ENCODE data around the gene VANGL1. TPM values are rescaled to one million over a fixed set of nuclear protein-coding genes. Genes with fewer than 3 reads are reported as not detected.

Gene VANGL1
- total and polyA plus RNA-seq, 9 donors, result 1.8 to 11.0 (median 8.8) TPM

DNA sequence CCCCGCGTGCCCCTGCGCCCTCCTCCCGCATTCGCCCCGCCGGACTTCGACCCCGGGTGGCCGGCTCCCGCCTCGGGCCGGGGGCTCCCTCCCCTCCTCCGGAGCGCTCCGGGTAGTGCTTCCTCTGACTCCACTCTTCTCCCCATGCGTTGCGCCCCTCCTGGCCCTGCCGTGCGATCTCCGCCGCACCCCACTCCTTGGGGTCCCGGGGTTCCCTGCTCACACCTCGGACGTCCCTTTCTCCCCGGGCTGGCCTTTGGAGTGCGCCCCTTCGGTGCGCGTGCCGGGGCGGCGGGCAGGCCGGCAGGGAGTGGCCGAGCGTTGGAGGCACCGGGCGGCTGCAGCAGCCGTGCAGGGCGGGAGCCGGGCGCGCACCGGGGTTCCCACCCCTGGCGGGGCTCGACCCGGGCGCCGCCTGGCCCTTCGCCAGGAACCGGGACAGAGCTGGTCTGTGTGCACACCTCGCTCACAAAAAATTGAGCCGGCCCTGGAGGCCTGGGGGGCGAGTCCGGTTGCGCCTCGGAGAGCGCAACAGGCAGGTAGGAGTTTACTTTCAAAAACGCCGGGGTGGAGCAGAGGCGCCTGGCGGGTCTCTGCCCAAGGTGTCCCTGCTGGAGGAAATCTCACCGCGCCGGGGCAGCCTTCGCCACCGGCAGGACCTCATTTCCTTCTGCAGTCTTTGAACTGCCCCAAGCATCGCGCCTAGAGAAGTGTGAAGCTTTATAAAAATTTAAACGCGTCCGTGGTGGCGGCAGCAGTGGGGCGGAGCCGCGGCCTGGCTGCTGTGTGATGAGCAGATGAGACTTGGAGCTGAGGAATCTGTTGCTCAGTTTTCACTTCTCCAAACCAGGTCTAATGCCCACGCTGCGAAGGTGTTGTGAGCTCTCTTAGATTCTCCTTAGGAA is 650 bp downstream of the VANGL1 start:
- H3K27ac ChIP-seq, result peak overlapping the region in 1 of 2 donors; percentile 52
- peak overlapping the region; percentile 67 for H3K4me3 ChIP-seq
- peak; percentile 25 to 59 (median 57) for DNase-seq
- H3K4me1 ChIP-seq (ENCODE audit: insufficient read depth), result no peaks in the 10 kb centered on the region
- intact Hi-C loops (cut with DNase I), result no loop called here
- H3K27me3 ChIP-seq, result no peaks in the 10 kb centered on the region
- H3K9me3 ChIP-seq, result no peaks in the 10 kb centered on the region
- no peaks in the 10 kb centered on the region for H3K36me3 ChIP-seq
- TF ChIP-seq EP300 (IDR thresholded peaks at IDR 0.05) (no peak), POLR2A (IDR thresholded peaks at IDR 0.05) (no peak)
- TF ChIP-seq, protein P1, sequence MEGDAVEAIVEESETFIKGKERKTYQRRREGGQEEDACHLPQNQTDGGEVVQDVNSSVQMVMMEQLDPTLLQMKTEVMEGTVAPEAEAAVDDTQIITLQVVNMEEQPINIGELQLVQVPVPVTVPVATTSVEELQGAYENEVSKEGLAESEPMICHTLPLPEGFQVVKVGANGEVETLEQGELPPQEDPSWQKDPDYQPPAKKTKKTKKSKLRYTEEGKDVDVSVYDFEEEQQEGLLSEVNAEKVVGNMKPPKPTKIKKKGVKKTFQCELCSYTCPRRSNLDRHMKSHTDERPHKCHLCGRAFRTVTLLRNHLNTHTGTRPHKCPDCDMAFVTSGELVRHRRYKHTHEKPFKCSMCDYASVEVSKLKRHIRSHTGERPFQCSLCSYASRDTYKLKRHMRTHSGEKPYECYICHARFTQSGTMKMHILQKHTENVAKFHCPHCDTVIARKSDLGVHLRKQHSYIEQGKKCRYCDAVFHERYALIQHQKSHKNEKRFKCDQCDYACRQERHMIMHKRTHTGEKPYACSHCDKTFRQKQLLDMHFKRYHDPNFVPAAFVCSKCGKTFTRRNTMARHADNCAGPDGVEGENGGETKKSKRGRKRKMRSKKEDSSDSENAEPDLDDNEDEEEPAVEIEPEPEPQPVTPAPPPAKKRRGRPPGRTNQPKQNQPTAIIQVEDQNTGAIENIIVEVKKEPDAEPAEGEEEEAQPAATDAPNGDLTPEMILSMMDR (IDR thresholded peaks at IDR 0.05), result no peak
- 0 to 1% (median 1%) methylated on average over 58 to 78 of the region's 78 CpGs for WGBS, 3 donors

DNA sequence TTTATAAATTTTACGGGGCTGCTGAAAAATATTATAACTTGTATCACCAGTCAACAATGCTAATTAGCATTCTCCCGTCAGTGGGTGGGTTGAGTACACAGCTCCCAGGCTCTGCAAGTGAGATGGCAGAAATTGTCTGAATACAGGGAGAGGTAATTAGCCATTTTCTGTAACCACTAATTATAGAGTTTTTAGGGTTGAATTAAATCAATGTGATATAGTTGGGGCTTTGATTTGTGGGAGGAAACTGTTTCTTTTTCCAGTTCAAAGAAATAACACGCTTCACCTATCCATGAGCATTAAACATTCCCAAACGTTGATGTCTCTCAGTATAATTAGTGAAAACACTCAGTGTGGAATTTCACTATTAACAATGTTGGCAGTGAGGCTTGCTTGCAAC is 1.5 kb downstream of the VANGL1 start:
- Histone ChIP-seq H3K27me3 (no peaks in the 10 kb centered on the region), H3K4me3 (peak overlapping the region; percentile 67), H3K9me3 (no peaks in the 10 kb centered on the region), H3K27ac (no peak overlapping the region), H3K4me1 (ENCODE audit: insufficient read depth) (no peaks in the 10 kb centered on the region), H3K36me3 (no peaks in the 10 kb centered on the region)
- no peak for TF ChIP-seq EP300 (IDR thresholded peaks at IDR 0.05)
- TF ChIP-seq, protein P1 (IDR thresholded peaks at IDR 0.05), result no peak
- TF ChIP-seq POLR2A (IDR thresholded peaks at IDR 0.05), result no peak
- no peak for DNase-seq
- WGBS, 3 donors, result 36 to 45% (median 41%) methylated on average over 4 of the region's 4 CpGs
- intact Hi-C loops (cut with DNase I), result no loop called here

DNA sequence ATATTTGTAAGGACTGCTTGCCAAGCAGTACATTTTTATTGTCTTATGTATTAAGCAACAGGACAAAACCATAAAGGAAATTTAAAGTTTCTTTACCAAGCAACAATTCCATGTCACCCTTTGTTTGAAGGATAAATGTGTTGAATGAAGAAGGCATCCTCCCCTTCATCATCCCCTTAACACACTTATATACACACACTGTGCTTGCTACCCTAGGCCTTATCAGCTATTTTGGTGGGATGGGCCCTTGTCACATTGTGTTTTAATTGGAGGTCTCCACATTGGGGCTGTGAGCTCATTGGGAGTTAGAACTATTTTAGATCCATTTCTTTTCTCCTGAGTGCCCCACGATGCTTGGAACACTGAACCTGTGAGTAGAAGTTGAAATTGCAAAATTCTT is 1.9 kb downstream of the VANGL1 start:
- Histone ChIP-seq H3K9me3 (no peaks in the 10 kb centered on the region), H3K27ac (no peak overlapping the region), H3K4me3 (no peak overlapping the region), H3K36me3 (no peaks in the 10 kb centered on the region), H3K27me3 (no peaks in the 10 kb centered on the region), H3K4me1 (ENCODE audit: insufficient read depth) (no peaks in the 10 kb centered on the region)
- WGBS, 3 donors, result 87 to 100% (median 96%) methylated on average over 1 of the region's 1 CpG
- TF ChIP-seq, protein P1 (IDR thresholded peaks at IDR 0.05), result no peak
- TF ChIP-seq POLR2A (IDR thresholded peaks at IDR 0.05) (no peak), EP300 (IDR thresholded peaks at IDR 0.05) (no peak)
- no peak for DNase-seq
- intact Hi-C loops (cut with DNase I), result no loop called here

DNA sequence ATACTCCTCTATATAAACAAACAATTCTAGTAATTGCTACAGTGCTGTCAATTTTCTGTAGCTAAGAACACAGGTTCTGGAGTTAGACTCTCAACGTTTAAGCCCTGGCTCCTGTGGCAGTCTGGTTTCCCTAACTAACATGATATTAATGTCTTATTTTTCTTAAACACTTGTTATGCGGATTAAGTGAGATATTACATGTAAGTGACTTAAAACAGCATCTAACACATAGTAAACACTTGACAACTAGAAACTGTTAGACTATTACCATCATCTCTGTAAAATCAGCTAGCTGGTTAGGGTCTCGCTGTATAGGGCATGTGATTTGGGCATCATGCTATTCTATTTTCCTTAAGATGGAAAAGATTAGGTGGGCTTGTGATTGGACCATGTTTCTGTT is 2.3 kb downstream of the VANGL1 start:
- WGBS, 3 donors, result 89 to 92% (median 91%) methylated on average over 3 of the region's 3 CpGs
- H3K36me3 ChIP-seq, result no peaks in the 10 kb centered on the region
- H3K4me1 ChIP-seq (ENCODE audit: insufficient read depth), result no peaks in the 10 kb centered on the region
- no peak overlapping the region for H3K4me3 ChIP-seq
- H3K27ac ChIP-seq, result no peak overlapping the region
- intact Hi-C loops (cut with DNase I), result no loop called here
- no peaks in the 10 kb centered on the region for H3K27me3 ChIP-seq
- no peak for DNase-seq
- no peaks in the 10 kb centered on the region for H3K9me3 ChIP-seq
- TF ChIP-seq POLR2A (IDR thresholded peaks at IDR 0.05) (no peak), EP300 (IDR thresholded peaks at IDR 0.05) (no peak)
- TF ChIP-seq, protein P1 (IDR thresholded peaks at IDR 0.05), result no peak
